ENCODE measurements around the gene SHANK3. TPM values are rescaled to one million over a fixed set of nuclear protein-coding genes. Genes with fewer than 3 reads are reported as not detected.

The SHANK3 gene
- total and polyA plus RNA-seq, 2 donors (not counting 3 experiments of a cell fraction or from before 2014, with no cell fraction given): 26.1 to 158 TPM

GRCh38 chr22:50694099-50694605, 21.5 kb downstream of the SHANK3 start:
- dilution Hi-C loops (cut with MboI; ENCODE audit: extremely low pct_ligation_motif_present, low sequenced_read_pairs): no loop called here
- ChIA-PET POLR2A (no interaction called here), CTCF (interaction anchor here (0.6 to 4.1 kb wide), 6 partner anchors 52 to 119 kb away, joined by 3 to 25 read pairs (median 3); partner anchors contain the start of gene ARSA)
- intact Hi-C loops (cut with micrococcal nuclease): loop anchor here (5.0 kb wide), 1 partner anchor 52 kb away; no protein-coding TSS in a partner anchor
- FAIRE-seq: no peak
- TF ChIP-seq MAX (IDR thresholded peaks at IDR 0.05; ENCODE audit: insufficient read depth, insufficient read length) (no peak), MYC (IDR thresholded peaks at IDR 0.05; ENCODE audit: low read depth, low read length) (no peak), JUN (IDR thresholded peaks at IDR 0.05; ENCODE audit: borderline replicate concordance, insufficient read depth, insufficient read length, low read depth) (no peak), POLR2A (IDR thresholded peaks at IDR 0.05; ENCODE audit: low read depth, low read length) (no peak), EZH2 (IDR thresholded peaks at IDR 0.05; ENCODE audit: borderline replicate concordance, low read depth, low read length, severe bottlenecking) (no peak), GATA2 (IDR thresholded peaks at IDR 0.05; ENCODE audit: insufficient read depth, insufficient read length, low read depth, low read length) (no peak), POLR2AphosphoS5 (IDR thresholded peaks at IDR 0.05; ENCODE audit: insufficient read depth, low read depth, low read length) (no peak), FOS (IDR thresholded peaks at IDR 0.05; ENCODE audit: borderline replicate concordance, insufficient read depth, low read length) (no peak)
- TF ChIP-seq, protein P1, sequence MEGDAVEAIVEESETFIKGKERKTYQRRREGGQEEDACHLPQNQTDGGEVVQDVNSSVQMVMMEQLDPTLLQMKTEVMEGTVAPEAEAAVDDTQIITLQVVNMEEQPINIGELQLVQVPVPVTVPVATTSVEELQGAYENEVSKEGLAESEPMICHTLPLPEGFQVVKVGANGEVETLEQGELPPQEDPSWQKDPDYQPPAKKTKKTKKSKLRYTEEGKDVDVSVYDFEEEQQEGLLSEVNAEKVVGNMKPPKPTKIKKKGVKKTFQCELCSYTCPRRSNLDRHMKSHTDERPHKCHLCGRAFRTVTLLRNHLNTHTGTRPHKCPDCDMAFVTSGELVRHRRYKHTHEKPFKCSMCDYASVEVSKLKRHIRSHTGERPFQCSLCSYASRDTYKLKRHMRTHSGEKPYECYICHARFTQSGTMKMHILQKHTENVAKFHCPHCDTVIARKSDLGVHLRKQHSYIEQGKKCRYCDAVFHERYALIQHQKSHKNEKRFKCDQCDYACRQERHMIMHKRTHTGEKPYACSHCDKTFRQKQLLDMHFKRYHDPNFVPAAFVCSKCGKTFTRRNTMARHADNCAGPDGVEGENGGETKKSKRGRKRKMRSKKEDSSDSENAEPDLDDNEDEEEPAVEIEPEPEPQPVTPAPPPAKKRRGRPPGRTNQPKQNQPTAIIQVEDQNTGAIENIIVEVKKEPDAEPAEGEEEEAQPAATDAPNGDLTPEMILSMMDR (IDR thresholded peaks at IDR 0.05; ENCODE audit: extremely low read depth in 1 of 2, insufficient read depth in 1 of 2, low read depth in 1 of 2, low read length in 2 of 2): no peak
- Histone ChIP-seq H3K79me2 (ENCODE audit: control insufficient read depth, insufficient read depth, low read length) (peaks cover 95% of the 10 kb centered on the region), H3K4me1 (ENCODE audit: control insufficient read depth, extremely low read depth, insufficient read depth, low read length) (peaks cover 24% of the 10 kb centered on the region), H3K27ac (ENCODE audit: insufficient read depth, low read depth, low read length) (no peak overlapping the region), H3K36me3 (ENCODE audit: control insufficient read depth in 2 of 2, extremely low read depth in 1 of 2, insufficient read depth in 2 of 2, low read length in 2 of 2) (peaks cover 45 to 46% of the 10 kb centered on the region in 2 experiments), H4K20me1 (replicated peaks; ENCODE audit: control insufficient read depth, extremely low read depth, insufficient read depth, low read length) (peaks cover 16% of the 10 kb centered on the region), H3K4me3 (replicated peaks in 1 of 3; ENCODE audit: insufficient read depth in 1 of 3, low read depth in 1 of 3, low read length in 3 of 3) (no peak overlapping the region), H3K27me3 (ENCODE audit: control insufficient read depth in 2 of 2, insufficient read depth in 2 of 2, low read length in 2 of 2) (no peaks in the 10 kb centered on the region), H3K9ac (replicated peaks; ENCODE audit: extremely low read depth, insufficient read depth, low read length) (no peak overlapping the region), H3K9me3 (replicated peaks; ENCODE audit: control insufficient read depth, insufficient read depth, low read length) (no peaks in the 10 kb centered on the region), H3K9me1 (replicated peaks; ENCODE audit: control insufficient read depth, extremely low read depth, insufficient read depth, low read length) (no peaks in the 10 kb centered on the region), H2AFZ (ENCODE audit: low read depth, low read length) (no peak overlapping the region), H3K4me2 (ENCODE audit: insufficient read depth, low read length) (no peak overlapping the region)
- BruUV-seq (replicated peaks): no TSS peak
- DNase-seq (ENCODE audit: low read depth, low spot score): no peak

Data from endothelial cell of umbilical vein (primary cell).